ENCODE data around the gene RPSA.

RPSA gene

GRCh38 chr3:39434574-39434973, 28.1 kb downstream of the RPSA start:
- H3K4me1 ChIP-seq (ENCODE audit: insufficient read depth, low read length) = no peaks in the 10 kb centered on the region
- TF ChIP-seq EZH2 (IDR thresholded peaks at IDR 0.05; ENCODE audit: borderline replicate concordance, low read depth, low read length, severe bottlenecking) = no peak
- TF ChIP-seq, protein P1, sequence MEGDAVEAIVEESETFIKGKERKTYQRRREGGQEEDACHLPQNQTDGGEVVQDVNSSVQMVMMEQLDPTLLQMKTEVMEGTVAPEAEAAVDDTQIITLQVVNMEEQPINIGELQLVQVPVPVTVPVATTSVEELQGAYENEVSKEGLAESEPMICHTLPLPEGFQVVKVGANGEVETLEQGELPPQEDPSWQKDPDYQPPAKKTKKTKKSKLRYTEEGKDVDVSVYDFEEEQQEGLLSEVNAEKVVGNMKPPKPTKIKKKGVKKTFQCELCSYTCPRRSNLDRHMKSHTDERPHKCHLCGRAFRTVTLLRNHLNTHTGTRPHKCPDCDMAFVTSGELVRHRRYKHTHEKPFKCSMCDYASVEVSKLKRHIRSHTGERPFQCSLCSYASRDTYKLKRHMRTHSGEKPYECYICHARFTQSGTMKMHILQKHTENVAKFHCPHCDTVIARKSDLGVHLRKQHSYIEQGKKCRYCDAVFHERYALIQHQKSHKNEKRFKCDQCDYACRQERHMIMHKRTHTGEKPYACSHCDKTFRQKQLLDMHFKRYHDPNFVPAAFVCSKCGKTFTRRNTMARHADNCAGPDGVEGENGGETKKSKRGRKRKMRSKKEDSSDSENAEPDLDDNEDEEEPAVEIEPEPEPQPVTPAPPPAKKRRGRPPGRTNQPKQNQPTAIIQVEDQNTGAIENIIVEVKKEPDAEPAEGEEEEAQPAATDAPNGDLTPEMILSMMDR (IDR thresholded peaks at IDR 0.05; ENCODE audit: borderline replicate concordance, extremely low read depth, low read length, poor library complexity, severe bottlenecking) = no peak
- H2AFZ ChIP-seq (ENCODE audit: low read depth, low read length) = no peak overlapping the region
- ATAC-seq (ENCODE audit: insufficient read depth, low read depth) (no peak), DNase-seq (no peak)
- no peak overlapping the region for H3K27ac ChIP-seq (ENCODE audit: low read length)
- H3K36me3 ChIP-seq (ENCODE audit: insufficient read depth, low read length) = no peaks in the 10 kb centered on the region
- H4K20me1 ChIP-seq (ENCODE audit: insufficient read depth, low read length) = no peaks in the 10 kb centered on the region
- no peaks in the 10 kb centered on the region for H3K27me3 ChIP-seq (ENCODE audit: insufficient read depth, low read length, poor library complexity)
- H3K9ac ChIP-seq (ENCODE audit: low read depth, low read length) = no peak overlapping the region
- H3K4me2 ChIP-seq (ENCODE audit: insufficient read depth, low read length) = no peak overlapping the region
- no peak overlapping the region for H3K4me3 ChIP-seq (ENCODE audit: low read depth in 1 of 2, low read length in 2 of 2)
- H3K79me2 ChIP-seq (ENCODE audit: insufficient read depth, low read length) = no peaks in the 10 kb centered on the region
- no peaks in the 10 kb centered on the region for H3K9me3 ChIP-seq (ENCODE audit: insufficient read depth, low read length, severe bottlenecking)

GRCh38 chr3:39435006-39435748, 28.7 kb downstream of the RPSA start:
- Histone ChIP-seq H3K4me1 (ENCODE audit: insufficient read depth, low read length) (no peaks in the 10 kb centered on the region), H3K9me3 (ENCODE audit: insufficient read depth, low read length, severe bottlenecking) (no peaks in the 10 kb centered on the region), H3K27me3 (ENCODE audit: insufficient read depth, low read length, poor library complexity) (no peaks in the 10 kb centered on the region), H3K79me2 (ENCODE audit: insufficient read depth, low read length) (no peaks in the 10 kb centered on the region), H2AFZ (ENCODE audit: low read depth, low read length) (no peak overlapping the region), H4K20me1 (ENCODE audit: insufficient read depth, low read length) (no peaks in the 10 kb centered on the region), H3K4me3 (ENCODE audit: low read depth in 1 of 2, low read length in 2 of 2) (no peak overlapping the region), H3K36me3 (ENCODE audit: insufficient read depth, low read length) (no peaks in the 10 kb centered on the region), H3K9ac (ENCODE audit: low read depth, low read length) (no peak overlapping the region), H3K4me2 (ENCODE audit: insufficient read depth, low read length) (no peak overlapping the region), H3K27ac (ENCODE audit: low read length) (no peak overlapping the region)
- ATAC-seq (ENCODE audit: insufficient read depth, low read depth) = no peak
- no peak for DNase-seq
- no peak for TF ChIP-seq EZH2 (IDR thresholded peaks at IDR 0.05; ENCODE audit: borderline replicate concordance, low read depth, low read length, severe bottlenecking)
- TF ChIP-seq, protein P1 (IDR thresholded peaks at IDR 0.05; ENCODE audit: borderline replicate concordance, extremely low read depth, low read length, poor library complexity, severe bottlenecking) = no peak

GRCh38 chr3:39438880-39439279, 32.4 kb downstream of the RPSA start:
- Histone ChIP-seq H3K27ac (ENCODE audit: low read length) (no peak overlapping the region), H3K4me1 (ENCODE audit: insufficient read depth, low read length) (no peaks in the 10 kb centered on the region), H4K20me1 (ENCODE audit: insufficient read depth, low read length) (no peaks in the 10 kb centered on the region), H3K4me3 (ENCODE audit: low read depth in 1 of 2, low read length in 2 of 2) (no peak overlapping the region), H3K36me3 (ENCODE audit: insufficient read depth, low read length) (no peaks in the 10 kb centered on the region), H2AFZ (ENCODE audit: low read depth, low read length) (no peak overlapping the region), H3K79me2 (ENCODE audit: insufficient read depth, low read length) (no peaks in the 10 kb centered on the region), H3K9me3 (ENCODE audit: insufficient read depth, low read length, severe bottlenecking) (no peaks in the 10 kb centered on the region), H3K27me3 (ENCODE audit: insufficient read depth, low read length, poor library complexity) (peaks cover 6% of the 10 kb centered on the region), H3K9ac (ENCODE audit: low read depth, low read length) (no peak overlapping the region), H3K4me2 (ENCODE audit: insufficient read depth, low read length) (no peak overlapping the region)
- DNase-seq (no peak), ATAC-seq (ENCODE audit: insufficient read depth, low read depth) (no peak)
- no peak for TF ChIP-seq EZH2 (IDR thresholded peaks at IDR 0.05; ENCODE audit: borderline replicate concordance, low read depth, low read length, severe bottlenecking)
- TF ChIP-seq, protein P1 (IDR thresholded peaks at IDR 0.05; ENCODE audit: borderline replicate concordance, extremely low read depth, low read length, poor library complexity, severe bottlenecking) = no peak
